Smooth muscle cell (in vitro differentiated cells): ENCODE measurements around the gene BIN1. TPM values are rescaled to one million over a fixed set of nuclear protein-coding genes. Genes with fewer than 3 reads are reported as not detected.

Experiments used
- DNase-seq: peaks from one replicate; lab custom pipeline; 2025; ENCODE audit not compliant: unreplicated experiment; lab: John Stamatoyannopoulos, UW
- H2AFZ ChIP-seq: fragments of 200-600 bp; sonication (generic); 2 replicates; pipeline ENCODE4 v1.6.0; 2016; ENCODE audit warnings: antibody characterized with exemption, low read depth, mild to moderate bottlenecking
- H3F3A ChIP-seq: fragments of 200-600 bp; sonication (generic); 2 replicates; pipeline ENCODE4 v1.6.0; 2017; ENCODE audit warnings: antibody characterized with exemption, low read depth
- H3K27ac ChIP-seq: fragments of 200-600 bp; sonication (generic); 2 replicates; pipeline ENCODE4 v1.5.1; 2016; ENCODE audit warnings: low read depth, mild to moderate bottlenecking
- H3K27me3 ChIP-seq: fragments of 200-600 bp; sonication (generic); 2 replicates; pipeline ENCODE4 v1.6.1; 2016; ENCODE audit warnings: low read depth, mild to moderate bottlenecking
- H3K36me3 ChIP-seq: fragments of 200-600 bp; sonication (generic); 2 replicates; pipeline ENCODE4 v1.5.1; 2016; ENCODE audit warnings: low read depth
- H3K4me1 ChIP-seq: fragments of 200-600 bp; sonication (generic); 2 replicates; pipeline ENCODE4 v1.5.1; 2016; ENCODE audit warnings: low read depth
- H3K4me2 ChIP-seq: fragments of 200-600 bp; sonication (generic); 2 replicates; pipeline ENCODE4 v1.6.0; 2016; ENCODE audit warnings: mild to moderate bottlenecking
- H3K4me3 ChIP-seq: fragments of 200-600 bp; sonication (generic); 2 replicates; pipeline ENCODE4 v1.5.1; 2016; ENCODE audit warnings: mild to moderate bottlenecking
- H3K79me2 ChIP-seq: fragments of 200-600 bp; sonication (generic); 2 replicates; pipeline ENCODE4 v1.6.0; 2016; ENCODE audit warnings: low read depth, mild to moderate bottlenecking
- H3K9ac ChIP-seq: fragments of 200-600 bp; sonication (generic); 2 replicates; pipeline ENCODE4 v1.6.0; 2016; ENCODE audit warnings: low read depth
- H3K9me3 ChIP-seq: fragments of 200-600 bp; sonication (generic); replicated peaks from 2 replicates; pipeline ENCODE4 v1.5.1; 2016; ENCODE audit warnings: low read depth
- H4K20me1 ChIP-seq: fragments of 200-600 bp; sonication (generic); 2 replicates; pipeline ENCODE4 v1.6.0; 2016; ENCODE audit warnings: low read depth
- CTCF ChIP-seq: fragments of 200-600 bp; sonication (generic); IDR thresholded peaks from 2 replicates; pipeline ENCODE4 v1.5.1; 2017; ENCODE audit warnings: borderline replicate concordance, mild to moderate bottlenecking, antibody characterized with exemption; ENCODE audit not compliant: insufficient read depth, poor library complexity, severe bottlenecking
- WGBS: methylation state at CpG from one replicate; pipeline ENCODE4 v1.1.7; 2016; ENCODE audit warnings: low lambda C conversion rate; 5-methylcytosine and 5-hydroxymethylcytosine counted together
- polyA plus RNA-seq: library from polyadenylated mRNA; unstranded; fragments of >200 nt; fragmentation: Nextera tagmentation; extraction: Ambion mirVana; gene quantifications from 2 replicates; pipeline ENCODE4 v1.2.1, GENCODE V29; 2016
- total RNA-seq: library from RNA; depleted of rRNA; stranded (reverse); fragments of >200 nt; gene quantifications from 2 replicates; pipeline ENCODE4 v1.2.3, GENCODE V29; 2014

BIN1 gene
- total and polyA plus RNA-seq, 2 experiments from 2014 or later, result 25.4 to 32.4 TPM

DNA sequence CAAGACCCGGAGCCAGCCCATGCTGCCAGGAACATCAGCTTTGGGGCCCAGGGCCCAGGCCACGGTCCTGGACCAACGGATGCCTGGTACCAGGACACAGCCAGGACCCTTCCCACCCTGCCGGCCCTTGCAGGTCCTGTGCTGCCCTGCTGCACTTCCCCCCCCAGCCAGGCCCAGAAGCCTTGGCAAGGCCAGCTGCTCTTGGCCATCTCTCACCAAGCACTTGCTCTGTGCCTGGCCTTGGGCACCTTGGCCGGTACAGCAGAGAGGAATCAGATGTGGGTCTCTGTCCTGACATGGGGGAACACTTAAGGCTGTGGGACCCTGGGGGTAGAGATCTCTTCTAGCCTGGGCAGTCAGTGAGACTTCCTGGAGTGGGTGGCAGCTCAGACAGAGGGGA, 28.9 kb downstream of the BIN1 start:
- Histone ChIP-seq H3K4me1 (peaks cover 15% of the 10 kb centered on the region), H3K9me3 (no peaks in the 10 kb centered on the region), H3K4me3 (no peak overlapping the region), H3F3A (no peaks in the 10 kb centered on the region), H3K9ac (no peak overlapping the region), H3K79me2 (peaks cover 44% of the 10 kb centered on the region), H3K27ac (no peak overlapping the region), H3K27me3 (no peaks in the 10 kb centered on the region), H3K4me2 (no peak overlapping the region), H3K36me3 (no peaks in the 10 kb centered on the region), H2AFZ (no peak overlapping the region), H4K20me1 (peaks cover 81% of the 10 kb centered on the region)
- DNase-seq, result no peak
- TF ChIP-seq CTCF, result no peak
- WGBS, result 95% methylated on average over 4 of the region's 5 CpGs

DNA sequence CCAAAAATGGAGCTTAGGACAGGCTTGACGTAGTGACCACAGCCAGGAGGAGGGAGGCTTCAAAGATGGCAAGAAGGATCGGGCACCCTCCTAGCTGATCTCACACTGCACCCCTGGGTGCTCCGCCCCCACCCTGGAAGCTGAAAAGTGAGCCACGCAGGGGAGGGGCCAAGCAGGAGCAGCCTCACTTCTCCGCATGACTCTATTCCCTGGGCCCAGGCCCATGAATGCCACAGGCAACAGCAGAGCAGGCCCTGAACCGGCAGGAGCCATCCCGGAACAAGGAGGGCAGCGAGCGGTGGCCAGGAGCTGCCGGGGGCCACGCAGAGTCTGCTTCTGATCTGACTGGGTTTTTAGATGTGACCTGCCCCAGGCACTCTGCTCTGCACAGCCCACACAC, 30.0 kb downstream of the BIN1 start:
- H4K20me1 ChIP-seq, result peaks cover 79% of the 10 kb centered on the region
- H3F3A ChIP-seq, result no peaks in the 10 kb centered on the region
- no peaks in the 10 kb centered on the region for H3K27me3 ChIP-seq
- no peak for DNase-seq
- H3K9me3 ChIP-seq, result no peaks in the 10 kb centered on the region
- H2AFZ ChIP-seq, result no peak overlapping the region
- no peak overlapping the region for H3K4me2 ChIP-seq
- H3K4me3 ChIP-seq, result no peak overlapping the region
- 96% methylated on average over 11 of the region's 11 CpGs for WGBS
- H3K27ac ChIP-seq, result no peak overlapping the region
- H3K79me2 ChIP-seq, result peaks cover 37% of the 10 kb centered on the region
- peaks cover 5% of the 10 kb centered on the region for H3K4me1 ChIP-seq
- no peak for TF ChIP-seq CTCF
- H3K36me3 ChIP-seq, result no peaks in the 10 kb centered on the region
- H3K9ac ChIP-seq, result no peak overlapping the region

- H4K20me1 ChIP-seq, result peaks cover 75% of the 10 kb centered on the region
- no peak overlapping the region for H3K4me3 ChIP-seq
- 91% methylated on average over 5 of the region's 5 CpGs for WGBS
- no peaks in the 10 kb centered on the region for H3K36me3 ChIP-seq
- H3K27me3 ChIP-seq, result no peaks in the 10 kb centered on the region
- H3K79me2 ChIP-seq, result peaks cover 31% of the 10 kb centered on the region
- no peak overlapping the region for H2AFZ ChIP-seq
- H3K4me2 ChIP-seq, result no peak overlapping the region
- H3K9ac ChIP-seq, result no peak overlapping the region
- H3K27ac ChIP-seq, result no peak overlapping the region
- H3K4me1 ChIP-seq, result no peaks in the 10 kb centered on the region
- TF ChIP-seq CTCF, result no peak
- DNase-seq, result no peak
- H3F3A ChIP-seq, result no peaks in the 10 kb centered on the region
- H3K9me3 ChIP-seq, result no peaks in the 10 kb centered on the region
These were observed 30.7 kb downstream of the BIN1 start for GRCh38 chr2:127076290-127076689.

- no peak overlapping the region for H3K27ac ChIP-seq
- no peaks in the 10 kb centered on the region for H3K9me3 ChIP-seq
- 98% methylated on average over 4 of the region's 6 CpGs for WGBS
- H3K9ac ChIP-seq, result no peak overlapping the region
- DNase-seq, result no peak
- no peak overlapping the region for H3K4me3 ChIP-seq
- no peak overlapping the region for H3K4me2 ChIP-seq
- no peaks in the 10 kb centered on the region for H3F3A ChIP-seq
- no peaks in the 10 kb centered on the region for H3K4me1 ChIP-seq
- no peak for TF ChIP-seq CTCF
- H2AFZ ChIP-seq, result no peak overlapping the region
- H3K27me3 ChIP-seq, result no peaks in the 10 kb centered on the region
- no peaks in the 10 kb centered on the region for H3K36me3 ChIP-seq
- H3K79me2 ChIP-seq, result peaks cover 28% of the 10 kb centered on the region
- peaks cover 71% of the 10 kb centered on the region for H4K20me1 ChIP-seq
These were observed 31.1 kb downstream of the BIN1 start for GRCh38 chr2:127075821-127076220.
